Measurements from ENCODE around the gene CACNA1B.

- TF ChIP-seq, protein P1, sequence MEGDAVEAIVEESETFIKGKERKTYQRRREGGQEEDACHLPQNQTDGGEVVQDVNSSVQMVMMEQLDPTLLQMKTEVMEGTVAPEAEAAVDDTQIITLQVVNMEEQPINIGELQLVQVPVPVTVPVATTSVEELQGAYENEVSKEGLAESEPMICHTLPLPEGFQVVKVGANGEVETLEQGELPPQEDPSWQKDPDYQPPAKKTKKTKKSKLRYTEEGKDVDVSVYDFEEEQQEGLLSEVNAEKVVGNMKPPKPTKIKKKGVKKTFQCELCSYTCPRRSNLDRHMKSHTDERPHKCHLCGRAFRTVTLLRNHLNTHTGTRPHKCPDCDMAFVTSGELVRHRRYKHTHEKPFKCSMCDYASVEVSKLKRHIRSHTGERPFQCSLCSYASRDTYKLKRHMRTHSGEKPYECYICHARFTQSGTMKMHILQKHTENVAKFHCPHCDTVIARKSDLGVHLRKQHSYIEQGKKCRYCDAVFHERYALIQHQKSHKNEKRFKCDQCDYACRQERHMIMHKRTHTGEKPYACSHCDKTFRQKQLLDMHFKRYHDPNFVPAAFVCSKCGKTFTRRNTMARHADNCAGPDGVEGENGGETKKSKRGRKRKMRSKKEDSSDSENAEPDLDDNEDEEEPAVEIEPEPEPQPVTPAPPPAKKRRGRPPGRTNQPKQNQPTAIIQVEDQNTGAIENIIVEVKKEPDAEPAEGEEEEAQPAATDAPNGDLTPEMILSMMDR (IDR thresholded peaks at IDR 0.05): no peak
- no peak for TF ChIP-seq POLR2A (IDR thresholded peaks at IDR 0.05)
These were observed 97.4 kb downstream of the CACNA1B start for GRCh38 chr9:137974746-137975526.

Data from suprapubic skin (tissue), 3 donors.